Stomach smooth muscle (tissue), 2 donors: ENCODE data around the gene SLITRK2.
A peak's percentile ranks its signal among the peaks of the same experiment; 100 is the strongest.

Experiments
- H3K27ac ChIP-seq: one replicate; pipeline ENCODE4 v1.7.0; 2013; ENCODE audit warnings: mild to moderate bottlenecking, low read length, inconsistent platforms
- H3K27me3 ChIP-seq, 2 donors: one replicate each; pipeline ENCODE4 v1.7.0; 2013; ENCODE audit warnings: low read length in 2 of 2; ENCODE audit not compliant: insufficient read depth in 2 of 2, control insufficient read depth in 1 of 2
- H3K36me3 ChIP-seq, 2 donors: one replicate each; pipeline ENCODE4 v1.7.0; 2013; ENCODE audit warnings: low read length in 2 of 2; ENCODE audit not compliant: control insufficient read depth in 2 of 2, insufficient read depth in 2 of 2
- H3K4me1 ChIP-seq: one replicate; pipeline ENCODE4 v1.7.0; 2013; ENCODE audit warnings: low read length; ENCODE audit not compliant: control insufficient read depth, insufficient read depth
- H3K4me3 ChIP-seq, 2 donors: one replicate each; pipeline ENCODE4 v1.7.0; 2013; ENCODE audit warnings: low read length in 2 of 2
- H3K9ac ChIP-seq, 2 donors: one replicate each; pipeline ENCODE4 v1.7.0; 2013; ENCODE audit warnings: low read length in 2 of 2, mild to moderate bottlenecking in 1 of 2
- H3K9me3 ChIP-seq, 2 donors: one replicate each; pipeline ENCODE4 v1.7.0; 2013; ENCODE audit warnings: low read length in 2 of 2; ENCODE audit not compliant: control insufficient read depth in 2 of 2
- donor health status: healthy.
- donor health status: Pancreatic carcinoma.

The SLITRK2 gene

GRCh38 chrX:145817331-145818185 is at the start of gene SLITRK2:
SLITRK2 (plus strand) TSS chrX:145817829; CDS start chrX:145822426, 4,597 bp downstream.
- no peaks in the 10 kb centered on the region for H3K36me3 ChIP-seq
- H3K27me3 ChIP-seq, result peaks cover 7 to 12% of the 10 kb centered on the region in 2 donors
- no peak within 1 kb of the TSS for H3K9ac ChIP-seq
- H3K27ac ChIP-seq, result no peak within 1 kb of the TSS
- peaks cover 4% of the 10 kb centered on the region for H3K4me1 ChIP-seq
- peak within 1 kb of the TSS in 1 of 2 donors; percentile 40 for H3K4me3 ChIP-seq
- peaks cover 0 to 1% of the 10 kb centered on the region in 2 donors for H3K9me3 ChIP-seq

GRCh38 chrX:145773006-145773405 is 44.6 kb upstream of the SLITRK2 start:
- H3K4me1 ChIP-seq, result no peaks in the 10 kb centered on the region
- H3K9ac ChIP-seq, result no peak overlapping the region
- H3K27me3 ChIP-seq, result no peaks in the 10 kb centered on the region
- H3K9me3 ChIP-seq, result no peaks in the 10 kb centered on the region
- no peaks in the 10 kb centered on the region for H3K36me3 ChIP-seq
- H3K27ac ChIP-seq, result no peak overlapping the region
- no peak overlapping the region for H3K4me3 ChIP-seq

- Histone ChIP-seq H3K4me3 (no peak overlapping the region), H3K27ac (no peak overlapping the region), H3K27me3 (no peaks in the 10 kb centered on the region), H3K4me1 (no peaks in the 10 kb centered on the region), H3K9ac (no peak overlapping the region), H3K36me3 (no peaks in the 10 kb centered on the region), H3K9me3 (no peaks in the 10 kb centered on the region)
Observed at GRCh38 chrX:145792281-145792680, 25.3 kb upstream of the SLITRK2 start.

GRCh38 chrX:145803508-145803907 is 14.1 kb upstream of the SLITRK2 start:
- Histone ChIP-seq H3K9ac (no peak overlapping the region), H3K4me3 (no peak overlapping the region), H3K4me1 (no peaks in the 10 kb centered on the region), H3K27me3 (no peaks in the 10 kb centered on the region), H3K27ac (no peak overlapping the region), H3K36me3 (no peaks in the 10 kb centered on the region), H3K9me3 (no peaks in the 10 kb centered on the region)

- Histone ChIP-seq H3K27me3 (peaks cover 3 to 9% of the 10 kb centered on the region in 2 donors), H3K9ac (no peak overlapping the region), H3K36me3 (no peaks in the 10 kb centered on the region), H3K4me3 (no peak overlapping the region), H3K4me1 (no peaks in the 10 kb centered on the region), H3K27ac (no peak overlapping the region), H3K9me3 (no peaks in the 10 kb centered on the region)
Observed at GRCh38 chrX:145813081-145813480, 4.5 kb upstream of the SLITRK2 start.

- peaks cover 4% of the 10 kb centered on the region for H3K4me1 ChIP-seq
- H3K4me3 ChIP-seq, result no peak overlapping the region
- H3K27ac ChIP-seq, result no peak overlapping the region
- H3K9ac ChIP-seq, result no peak overlapping the region
- H3K27me3 ChIP-seq, result peaks cover 7 to 12% of the 10 kb centered on the region in 2 donors
- no peaks in the 10 kb centered on the region for H3K36me3 ChIP-seq
- no peaks in the 10 kb centered on the region for H3K9me3 ChIP-seq
Observed at GRCh38 chrX:145816601-145817315, 871 bp upstream of the SLITRK2 start.

- no peak overlapping the region for H3K27ac ChIP-seq
- peaks cover 0 to 5% of the 10 kb centered on the region in 2 donors for H3K9me3 ChIP-seq
- H3K27me3 ChIP-seq, result peaks cover 7 to 20% of the 10 kb centered on the region in 2 donors
- H3K4me1 ChIP-seq, result peaks cover 4% of the 10 kb centered on the region
- H3K4me3 ChIP-seq, result peak overlapping the region in 1 of 2 donors; percentile 15
- no peaks in the 10 kb centered on the region for H3K36me3 ChIP-seq
- H3K9ac ChIP-seq, result no peak overlapping the region
Observed at GRCh38 chrX:145818186-145819113, 821 bp downstream of the SLITRK2 start.

- Histone ChIP-seq H3K9ac (no peak overlapping the region), H3K27ac (no peak overlapping the region), H3K27me3 (peaks cover 7 to 21% of the 10 kb centered on the region in 2 donors)
Observed at GRCh38 chrX:145820825-145821224, 3.2 kb downstream of the SLITRK2 start.

GRCh38 chrX:145821291-145821897 is 3.8 kb downstream of the SLITRK2 start:
- no peak overlapping the region for H3K27ac ChIP-seq
- H3K4me1 ChIP-seq, result peaks cover 4% of the 10 kb centered on the region
- peaks cover 7 to 19% of the 10 kb centered on the region in 2 donors for H3K27me3 ChIP-seq
- peaks cover 0 to 5% of the 10 kb centered on the region in 2 donors for H3K9me3 ChIP-seq
- no peak overlapping the region for H3K4me3 ChIP-seq
- H3K36me3 ChIP-seq, result no peaks in the 10 kb centered on the region
- no peak overlapping the region for H3K9ac ChIP-seq

More at GRCh38 chrX:145820825-145821224, 3.2 kb downstream of the SLITRK2 start:
- Histone ChIP-seq H3K4me1 (peaks cover 4% of the 10 kb centered on the region), H3K9me3 (peaks cover 0 to 5% of the 10 kb centered on the region in 2 donors), H3K36me3 (no peaks in the 10 kb centered on the region), H3K4me3 (no peak overlapping the region)
